ACC112 (cell line): ENCODE data around the gene KCNC2.

Source experiments
- H2AFZ ChIP-seq: fragments of 200-600 bp; sonication (generic); one replicate; pipeline ENCODE4 v1.6.0; 2017; ENCODE audit warnings: antibody characterized with exemption, low read length; ENCODE audit not compliant: unreplicated experiment
- H3K27ac ChIP-seq: fragments of 200-600 bp; sonication (generic); 2 replicates; pipeline ENCODE4 v1.5.1; 2014; ENCODE audit warnings: low read depth, mild to moderate bottlenecking, antibody characterized with exemption, low read length, moderate library complexity
- H3K27me3 ChIP-seq: fragments of 200-600 bp; sonication (generic); 2 replicates; pipeline ENCODE4 v1.6.1; 2014; ENCODE audit warnings: mild to moderate bottlenecking, antibody characterized with exemption, low read length, moderate library complexity, mixed read lengths; ENCODE audit not compliant: insufficient read depth
- H3K36me3 ChIP-seq: fragments of 200-600 bp; sonication (generic); 2 replicates; pipeline ENCODE4 v1.6.1; 2016; ENCODE audit warnings: mild to moderate bottlenecking, antibody characterized with exemption, low read length, moderate library complexity, mixed read lengths; ENCODE audit not compliant: insufficient read depth
- H3K4me1 ChIP-seq: fragments of 200-600 bp; sonication (generic); one replicate; pipeline ENCODE4 v1.6.1; 2016; ENCODE audit warnings: low read length, mixed read lengths; ENCODE audit not compliant: insufficient read depth, unreplicated experiment, control insufficient read depth
- H3K4me3 ChIP-seq: fragments of 200-600 bp; sonication (generic); 2 replicates; pipeline ENCODE4 v1.5.1; 2014; ENCODE audit warnings: mild to moderate bottlenecking, low read depth, low read length
- H3K79me2 ChIP-seq: fragments of 200-600 bp; sonication (generic); one replicate; pipeline ENCODE4 v1.6.0; 2016; ENCODE audit warnings: low read length; ENCODE audit not compliant: control insufficient read depth, unreplicated experiment, insufficient read depth

KCNC2 gene

DNA sequence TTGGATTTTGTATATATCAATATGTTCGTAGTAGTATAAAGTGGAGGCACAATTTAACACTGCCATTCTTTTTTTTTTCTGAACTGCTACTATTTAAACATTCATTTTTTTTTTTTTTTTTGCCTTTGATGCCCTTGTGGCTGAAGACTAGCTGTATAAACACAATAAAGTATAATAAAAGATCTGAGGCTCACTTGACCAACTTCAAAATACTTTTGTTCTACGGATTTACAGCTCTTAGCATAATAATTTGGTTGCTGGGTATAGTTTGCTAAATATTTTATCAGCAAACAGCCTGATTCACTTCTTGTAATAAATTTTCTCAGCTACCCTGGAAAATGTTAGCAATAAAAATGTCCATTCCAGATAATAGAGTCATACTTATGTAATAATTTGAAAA, 128.3 kb downstream of the KCNC2 start:
- Histone ChIP-seq H3K4me1 (no peaks in the 10 kb centered on the region), H3K27me3 (peaks cover 4% of the 10 kb centered on the region; the same call in 1 of the 2 replicates), H3K4me3 (no peak overlapping the region), H2AFZ (no peak overlapping the region), H3K36me3 (no peaks in the 10 kb centered on the region), H3K79me2 (no peaks in the 10 kb centered on the region), H3K27ac (no peak overlapping the region)

DNA sequence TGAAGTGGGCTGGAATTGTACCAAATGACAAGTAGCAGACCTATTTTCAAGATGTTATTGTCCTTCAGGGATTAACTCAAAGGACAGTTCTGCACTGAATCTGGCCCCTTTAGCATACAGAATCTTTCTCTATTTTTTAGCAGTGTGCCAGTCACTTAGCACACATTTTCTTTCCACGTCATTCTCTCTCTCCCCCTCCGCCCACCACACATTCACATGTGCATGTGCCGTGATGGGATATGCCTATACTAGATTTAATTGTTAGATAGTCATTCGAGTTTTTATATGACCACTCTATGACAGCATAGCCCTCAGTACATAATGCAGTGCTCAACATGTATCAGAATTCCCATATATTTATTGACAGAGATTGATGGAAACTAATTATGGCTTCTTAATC, 129.1 kb downstream of the KCNC2 start:
- Histone ChIP-seq H3K27me3 (peaks cover 4% of the 10 kb centered on the region; the same call in 1 of the 2 replicates), H3K79me2 (no peaks in the 10 kb centered on the region), H3K4me1 (no peaks in the 10 kb centered on the region), H3K4me3 (no peak overlapping the region), H3K36me3 (no peaks in the 10 kb centered on the region), H3K27ac (no peak overlapping the region), H2AFZ (no peak overlapping the region)

DNA sequence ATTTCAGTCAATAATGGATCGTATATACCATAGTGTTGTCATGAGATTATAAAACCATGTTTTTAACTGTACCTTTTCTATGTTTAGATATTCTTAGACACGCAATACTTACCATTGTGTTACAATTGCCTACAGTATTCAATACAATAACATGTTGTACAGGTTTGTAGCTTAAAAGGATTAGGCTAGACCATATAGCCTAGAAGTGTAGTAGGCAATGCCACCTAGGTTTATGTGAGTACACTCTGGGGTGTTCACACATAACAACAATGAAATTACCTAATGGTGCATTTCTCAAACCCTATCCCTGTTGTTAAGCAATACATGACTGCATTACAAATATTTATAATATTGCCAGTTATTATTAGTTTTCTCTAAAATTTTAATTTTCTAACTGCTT, 144.2 kb downstream of the KCNC2 start:
- H3K27ac ChIP-seq: no peak overlapping the region
- H2AFZ ChIP-seq: no peak overlapping the region
- H3K36me3 ChIP-seq: no peaks in the 10 kb centered on the region
- H3K4me1 ChIP-seq: no peaks in the 10 kb centered on the region
- H3K4me3 ChIP-seq: no peak overlapping the region
- H3K79me2 ChIP-seq: no peaks in the 10 kb centered on the region
- H3K27me3 ChIP-seq: peaks cover 8% of the 10 kb centered on the region; the same call in 1 of the 2 replicates

DNA sequence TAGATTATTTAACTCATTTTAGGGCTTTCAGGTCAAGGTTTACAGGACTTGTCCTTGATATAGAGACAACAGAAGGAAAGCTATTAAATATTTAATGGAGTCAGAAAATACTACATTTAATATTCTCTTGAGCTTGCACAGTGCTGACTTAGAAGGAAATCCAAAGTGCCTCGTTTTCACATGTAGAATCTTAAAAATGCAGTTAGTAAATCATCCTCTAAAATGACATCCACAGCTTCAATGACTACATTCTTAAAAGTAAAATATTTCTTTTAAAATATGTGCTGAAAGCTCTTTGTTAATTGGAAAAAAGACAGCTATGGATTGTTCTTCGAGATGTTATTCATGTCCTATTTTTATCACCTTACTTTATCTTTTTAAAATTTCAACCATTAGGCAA, 146.9 kb downstream of the KCNC2 start:
- H2AFZ ChIP-seq: no peak overlapping the region
- H3K4me3 ChIP-seq: no peak overlapping the region
- H3K79me2 ChIP-seq: no peaks in the 10 kb centered on the region
- no peaks in the 10 kb centered on the region for H3K36me3 ChIP-seq
- H3K27me3 ChIP-seq: peaks cover 5% of the 10 kb centered on the region; the same call in 1 of the 2 replicates
- H3K4me1 ChIP-seq: no peaks in the 10 kb centered on the region
- no peak overlapping the region for H3K27ac ChIP-seq

DNA sequence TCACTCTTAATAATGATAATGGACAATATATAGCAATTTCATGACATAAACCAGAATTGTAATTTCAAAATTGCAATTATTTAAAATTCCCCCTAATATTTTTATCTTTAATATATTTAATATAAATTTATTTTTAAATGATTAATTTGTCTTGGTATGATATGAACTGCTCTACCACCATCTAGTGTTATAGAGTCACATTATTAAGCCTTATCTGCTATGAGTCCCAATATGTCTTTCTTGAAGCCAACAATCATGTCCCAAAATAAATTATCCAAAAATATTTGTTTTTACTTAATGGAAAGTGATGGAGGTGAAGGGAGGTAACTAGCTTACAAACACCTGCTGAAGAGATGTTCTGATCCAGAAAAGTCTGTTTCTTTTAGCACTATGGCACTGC, 151.4 kb downstream of the KCNC2 start:
- H3K4me3 ChIP-seq: no peak overlapping the region
- no peaks in the 10 kb centered on the region for H3K4me1 ChIP-seq
- H3K27ac ChIP-seq: no peak overlapping the region
- H3K27me3 ChIP-seq: peaks cover 7% of the 10 kb centered on the region; the same call in 1 of the 2 replicates
- H2AFZ ChIP-seq: no peak overlapping the region
- no peaks in the 10 kb centered on the region for H3K79me2 ChIP-seq
- H3K36me3 ChIP-seq: no peaks in the 10 kb centered on the region

DNA sequence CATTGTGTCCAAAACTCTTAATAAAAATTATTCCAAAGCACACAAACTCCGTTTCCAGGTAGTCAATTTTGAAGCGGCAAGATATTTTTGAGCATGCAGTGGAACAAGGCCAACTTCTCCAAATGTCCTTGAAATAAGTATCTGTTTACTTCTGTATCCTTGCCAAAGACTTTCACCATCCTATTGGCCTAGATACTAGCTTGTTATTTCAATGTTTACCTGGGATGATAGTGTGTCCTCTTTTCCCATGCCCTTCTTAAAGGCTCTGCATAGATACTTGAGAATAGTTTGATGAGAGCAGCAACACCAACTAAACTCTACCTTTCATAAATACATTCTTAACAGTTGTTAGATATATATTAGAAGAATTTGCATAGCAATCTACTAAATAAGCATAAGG, 160.9 kb downstream of the KCNC2 start:
- Histone ChIP-seq H3K79me2 (no peaks in the 10 kb centered on the region), H3K4me1 (no peaks in the 10 kb centered on the region), H3K4me3 (no peak overlapping the region), H3K27ac (no peak overlapping the region), H3K27me3 (peaks cover 8% of the 10 kb centered on the region), H2AFZ (no peak overlapping the region), H3K36me3 (no peaks in the 10 kb centered on the region)

DNA sequence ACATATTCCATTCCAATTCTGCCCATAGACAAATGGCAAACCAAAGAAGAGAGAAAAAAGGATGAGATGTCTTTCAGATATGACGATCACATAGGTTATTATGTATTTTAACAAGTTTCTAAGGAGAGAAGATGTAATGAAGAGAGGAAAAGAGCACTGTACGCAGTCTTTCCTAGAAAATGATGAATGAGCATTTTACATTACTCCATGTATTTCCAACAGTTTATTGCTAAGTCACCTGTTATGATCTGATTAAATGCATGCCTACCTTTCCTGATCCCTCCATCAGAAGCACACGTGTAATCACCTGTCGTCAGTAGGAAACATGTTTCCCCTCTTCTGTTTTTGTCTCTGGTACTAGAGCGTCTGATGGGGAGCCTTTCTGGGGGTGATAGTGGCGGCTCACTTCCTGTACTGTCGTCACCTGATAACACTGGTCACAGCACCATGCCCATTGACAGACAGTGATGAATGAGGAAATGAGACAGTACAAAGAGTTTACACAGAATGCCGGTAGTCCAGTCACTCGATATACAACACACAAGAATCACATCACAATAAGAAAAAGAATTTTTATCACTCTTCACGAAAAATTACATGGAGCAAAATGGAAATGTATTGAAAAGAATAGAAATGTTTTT, 161.6 kb downstream of the KCNC2 start:
- H3K4me1 ChIP-seq: no peaks in the 10 kb centered on the region
- no peaks in the 10 kb centered on the region for H3K79me2 ChIP-seq
- no peak overlapping the region for H3K27ac ChIP-seq
- peaks cover 9% of the 10 kb centered on the region for H3K27me3 ChIP-seq
- H3K4me3 ChIP-seq: no peak overlapping the region
- H2AFZ ChIP-seq: no peak overlapping the region
- no peaks in the 10 kb centered on the region for H3K36me3 ChIP-seq

DNA sequence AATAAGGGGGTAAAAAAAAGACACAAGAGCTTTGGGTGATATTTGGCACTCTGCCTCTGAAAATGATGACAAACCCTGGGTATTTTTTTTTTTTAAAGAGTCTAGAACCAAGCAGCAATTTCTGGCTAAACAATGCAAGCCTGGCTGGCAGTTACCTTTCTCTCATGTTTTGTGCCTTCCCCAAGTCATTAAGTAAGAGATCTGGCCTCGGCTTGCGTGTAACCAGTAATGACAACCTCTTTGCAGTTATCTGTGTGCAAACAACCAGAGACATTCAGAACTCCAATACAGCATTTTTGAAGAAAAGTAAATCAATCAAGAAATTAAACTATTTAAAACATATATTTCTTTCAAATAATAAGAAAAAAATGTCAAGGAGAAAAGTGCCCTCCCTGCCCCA, 167.5 kb downstream of the KCNC2 start:
- Histone ChIP-seq H3K27me3 (peaks cover 21% of the 10 kb centered on the region), H3K36me3 (no peaks in the 10 kb centered on the region), H3K4me3 (no peak overlapping the region), H3K79me2 (no peaks in the 10 kb centered on the region), H2AFZ (no peak overlapping the region), H3K27ac (no peak overlapping the region), H3K4me1 (no peaks in the 10 kb centered on the region)

DNA sequence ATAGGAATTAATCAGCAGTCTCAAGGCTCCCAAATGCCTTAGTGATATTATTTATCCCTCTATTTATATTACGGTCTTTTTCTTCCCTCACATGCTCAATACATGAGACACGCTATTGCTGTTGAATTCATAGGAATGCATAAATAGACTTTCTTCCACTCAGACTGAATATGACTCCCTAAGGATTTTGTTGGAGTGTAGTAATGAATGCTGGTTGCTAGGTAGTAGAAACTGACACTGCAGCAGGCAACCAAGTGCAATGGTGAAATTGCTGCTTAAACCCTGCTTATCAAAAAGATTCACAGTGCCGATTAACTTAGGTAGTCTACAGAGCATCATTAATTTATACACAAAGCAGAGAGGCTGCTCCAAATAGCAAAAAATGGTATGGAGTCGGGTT, 168.2 kb downstream of the KCNC2 start:
- Histone ChIP-seq H3K4me1 (no peaks in the 10 kb centered on the region), H3K36me3 (no peaks in the 10 kb centered on the region), H3K27me3 (peaks cover 21% of the 10 kb centered on the region), H3K27ac (no peak overlapping the region), H2AFZ (no peak overlapping the region), H3K79me2 (no peaks in the 10 kb centered on the region), H3K4me3 (no peak overlapping the region)

DNA sequence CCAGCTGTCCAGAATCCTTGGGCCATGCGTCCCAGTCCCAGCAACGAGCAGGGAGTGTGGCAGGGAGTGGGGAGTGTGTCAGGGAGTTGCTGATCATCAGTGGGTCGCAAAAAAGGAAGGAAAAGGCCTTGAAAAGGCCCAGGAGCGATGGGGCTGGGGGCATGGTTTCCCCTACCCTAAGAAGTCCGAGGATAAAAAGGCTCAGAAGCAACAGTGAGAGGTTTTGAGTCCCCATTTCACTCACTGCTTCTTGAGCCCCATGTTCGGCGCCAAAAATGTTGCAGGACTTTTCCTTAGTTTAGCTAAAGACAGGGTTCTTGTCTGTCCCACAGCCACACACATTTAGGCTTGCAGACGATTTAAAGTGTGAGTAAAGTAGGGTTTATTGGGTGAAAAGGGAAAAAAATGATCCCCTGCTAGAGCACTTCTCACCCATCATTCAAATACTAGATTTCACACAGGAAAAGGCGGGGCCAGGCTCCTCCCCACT, 189.5 kb downstream of the KCNC2 start:
- Histone ChIP-seq H3K36me3 (no peaks in the 10 kb centered on the region), H3K4me1 (no peaks in the 10 kb centered on the region), H3K27ac (no peak overlapping the region), H2AFZ (no peak overlapping the region), H3K27me3 (no peaks in the 10 kb centered on the region), H3K4me3 (no peak overlapping the region), H3K79me2 (no peaks in the 10 kb centered on the region)

DNA sequence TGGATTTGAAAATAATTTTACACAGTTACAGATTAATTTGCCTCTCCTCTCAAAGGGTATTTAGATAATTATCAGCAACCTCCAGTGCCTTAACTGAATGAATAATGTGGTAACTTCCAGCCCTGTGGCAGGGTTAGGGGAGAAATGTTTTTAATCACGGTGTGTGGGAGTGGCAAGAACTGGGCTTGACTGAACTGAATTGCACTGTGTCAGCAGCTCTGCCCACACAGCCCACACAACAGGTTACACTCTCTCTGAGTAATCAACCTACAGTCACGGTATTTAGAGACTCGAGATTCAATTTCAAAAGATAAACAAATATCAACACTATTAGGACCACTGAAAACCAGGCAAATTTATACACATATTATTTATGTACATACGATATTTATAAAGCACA, 198.5 kb downstream of the KCNC2 start:
- no peak overlapping the region for H3K4me3 ChIP-seq
- H3K27ac ChIP-seq: no peak overlapping the region
- H3K79me2 ChIP-seq: no peaks in the 10 kb centered on the region
- H3K36me3 ChIP-seq: no peaks in the 10 kb centered on the region
- H3K27me3 ChIP-seq: no peaks in the 10 kb centered on the region
- no peak overlapping the region for H2AFZ ChIP-seq
- no peaks in the 10 kb centered on the region for H3K4me1 ChIP-seq
